Endothelial cell of umbilical vein (primary cell): ENCODE results near the gene GPRIN2.
"Not testable (repeated sequence)": the region's sequence is repeated elsewhere in the genome, so short reads cannot be mapped to it uniquely, and the experiment has no call there.

Experiments
- EZH2 ChIP-seq: IDR thresholded peaks from 2 replicates; pipeline ENCODE4 v1.6.1; 2012; ENCODE audit warnings: borderline replicate concordance, low read depth, mild to moderate bottlenecking, moderate library complexity, low read length, inconsistent platforms; ENCODE audit not compliant: severe bottlenecking
- FOS ChIP-seq: IDR thresholded peaks from 2 replicates; pipeline ENCODE4 v1.6.1; 2011; ENCODE audit warnings: mild to moderate bottlenecking, low read length, moderate library complexity, borderline replicate concordance; ENCODE audit not compliant: insufficient read depth
- JUN ChIP-seq: IDR thresholded peaks from 2 replicates; pipeline ENCODE4 v1.6.1; 2011; ENCODE audit warnings: borderline replicate concordance, low read depth; ENCODE audit not compliant: insufficient read length, insufficient read depth
- POLR2A ChIP-seq: IDR thresholded peaks from 2 replicates; pipeline ENCODE4 v1.6.1; 2012; ENCODE audit warnings: low read depth, mild to moderate bottlenecking, control low read depth, low read length
- POLR2AphosphoS5 ChIP-seq: IDR thresholded peaks from 2 replicates; pipeline ENCODE4 v1.6.1; 2012; ENCODE audit warnings: low read depth, mild to moderate bottlenecking, control low read depth, low read length, moderate library complexity; ENCODE audit not compliant: insufficient read depth
- TF ChIP-seq, protein P1 (sequence below), 2 donors: IDR thresholded peaks; 1 replicate in 1 of 2; 2 replicates in 1 of 2; pipeline ENCODE4 v1.5.1; 2011; ENCODE audit warnings: low read length in 2 of 2, mild to moderate bottlenecking in 2 of 2, moderate library complexity in 2 of 2, control low read depth in 1 of 2, inconsistent platforms in 1 of 2, low read depth in 1 of 2; ENCODE audit not compliant: insufficient read depth in 1 of 2; ENCODE audit errors: extremely low read depth in 1 of 2
- TF ChIP-seq, protein P2 (sequence below): IDR thresholded peaks from 2 replicates; pipeline ENCODE4 v1.6.1; 2011; ENCODE audit not compliant: insufficient read depth, insufficient read length

DNA sequence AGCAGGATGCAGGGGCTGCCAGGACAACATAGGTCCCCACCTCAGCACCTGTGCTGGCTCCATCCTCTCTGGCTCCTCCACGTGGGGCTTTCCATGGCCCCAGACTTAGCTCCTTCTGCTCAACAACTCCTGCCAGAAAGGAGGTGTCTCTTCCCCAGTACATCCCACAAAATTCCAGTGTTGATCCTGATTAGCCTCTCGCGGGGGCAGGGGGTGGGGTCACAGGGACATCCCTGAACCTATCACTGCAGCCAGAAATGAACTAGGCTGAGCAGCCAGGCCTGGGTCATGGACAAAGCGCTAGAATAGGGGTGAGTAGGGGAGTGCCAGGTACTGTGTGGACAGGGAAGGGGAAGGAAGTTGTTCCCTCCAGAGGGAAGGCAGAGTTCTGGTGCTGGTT lies 17.4 kb upstream of the GPRIN2 start:
- not testable (repeated sequence) for TF ChIP-seq POLR2A, POLR2AphosphoS5, JUN, FOS, EZH2
- TF ChIP-seq, protein P1, sequence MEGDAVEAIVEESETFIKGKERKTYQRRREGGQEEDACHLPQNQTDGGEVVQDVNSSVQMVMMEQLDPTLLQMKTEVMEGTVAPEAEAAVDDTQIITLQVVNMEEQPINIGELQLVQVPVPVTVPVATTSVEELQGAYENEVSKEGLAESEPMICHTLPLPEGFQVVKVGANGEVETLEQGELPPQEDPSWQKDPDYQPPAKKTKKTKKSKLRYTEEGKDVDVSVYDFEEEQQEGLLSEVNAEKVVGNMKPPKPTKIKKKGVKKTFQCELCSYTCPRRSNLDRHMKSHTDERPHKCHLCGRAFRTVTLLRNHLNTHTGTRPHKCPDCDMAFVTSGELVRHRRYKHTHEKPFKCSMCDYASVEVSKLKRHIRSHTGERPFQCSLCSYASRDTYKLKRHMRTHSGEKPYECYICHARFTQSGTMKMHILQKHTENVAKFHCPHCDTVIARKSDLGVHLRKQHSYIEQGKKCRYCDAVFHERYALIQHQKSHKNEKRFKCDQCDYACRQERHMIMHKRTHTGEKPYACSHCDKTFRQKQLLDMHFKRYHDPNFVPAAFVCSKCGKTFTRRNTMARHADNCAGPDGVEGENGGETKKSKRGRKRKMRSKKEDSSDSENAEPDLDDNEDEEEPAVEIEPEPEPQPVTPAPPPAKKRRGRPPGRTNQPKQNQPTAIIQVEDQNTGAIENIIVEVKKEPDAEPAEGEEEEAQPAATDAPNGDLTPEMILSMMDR (IDR thresholded peaks at IDR 0.05; ENCODE audit: extremely low read depth in 1 of 2, insufficient read depth in 1 of 2, low read depth in 1 of 2, low read length in 2 of 2): not testable (repeated sequence)
- TF ChIP-seq, protein P2, sequence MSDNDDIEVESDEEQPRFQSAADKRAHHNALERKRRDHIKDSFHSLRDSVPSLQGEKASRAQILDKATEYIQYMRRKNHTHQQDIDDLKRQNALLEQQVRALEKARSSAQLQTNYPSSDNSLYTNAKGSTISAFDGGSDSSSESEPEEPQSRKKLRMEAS: not testable (repeated sequence)
